ENCODE results near the gene SEC23B. TPM values are rescaled to one million over a fixed set of nuclear protein-coding genes. Genes with fewer than 3 reads are reported as not detected.

SEC23B gene
- total RNA-seq, 1 experiment from 2014 or later, result 85.8 TPM

DNA sequence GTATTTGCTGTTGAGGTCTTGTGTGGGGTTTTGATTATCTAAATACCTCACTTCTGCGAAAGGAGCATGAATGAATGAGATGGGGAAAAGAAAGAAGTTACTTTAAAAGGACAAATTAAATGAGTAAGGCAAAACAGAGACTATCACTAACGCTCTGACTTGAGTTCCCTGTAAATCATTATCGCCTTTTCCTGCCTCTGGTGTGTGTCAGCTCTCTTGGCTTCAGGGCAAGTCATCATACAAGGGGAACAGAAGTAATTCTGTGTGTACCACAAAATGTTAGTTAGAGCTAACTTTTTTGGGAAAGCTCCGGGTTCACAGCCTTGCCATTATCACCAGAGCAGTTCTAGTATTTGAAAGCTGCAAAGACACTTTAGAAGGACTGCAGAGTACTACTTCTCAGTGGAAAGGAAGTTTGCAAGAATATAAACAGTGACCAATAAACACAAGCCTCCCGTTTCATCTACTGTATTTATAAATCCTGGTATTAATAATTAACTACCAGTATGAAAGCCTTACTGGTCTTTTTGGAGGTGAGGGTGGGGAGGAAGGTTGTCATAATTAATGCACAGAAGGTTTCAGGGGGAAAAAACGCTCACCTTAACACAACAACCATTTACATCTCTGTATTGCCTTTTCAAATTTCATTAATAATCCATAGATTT, 42.1 kb upstream of the SEC23B start (continued):
- no peak for TF ChIP-seq TCF7L2 (IDR thresholded peaks at IDR 0.05; ENCODE audit: borderline replicate concordance, extremely low read depth, insufficient read depth, insufficient read length)

DNA sequence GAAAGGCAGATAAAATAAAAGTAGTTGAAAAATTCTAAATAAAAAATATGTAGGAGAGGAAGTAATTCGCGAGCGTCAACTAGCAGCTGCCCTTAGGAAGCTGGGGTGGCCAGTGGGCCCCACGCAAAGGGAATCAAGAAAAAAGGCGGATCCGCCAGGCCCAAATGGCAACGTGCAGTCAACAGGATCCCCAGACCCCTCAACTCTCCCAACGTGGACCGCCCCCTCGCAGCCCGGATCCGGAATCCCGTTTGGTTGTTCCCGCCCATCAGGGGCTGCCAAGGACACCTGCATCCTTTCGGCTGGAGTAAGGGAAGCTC, 41.2 kb upstream of the SEC23B start:
- Histone ChIP-seq H3K9me2 (ENCODE audit: insufficient read depth) (no peaks in the 10 kb centered on the region), H4K20me1 (ENCODE audit: insufficient read depth) (no peaks in the 10 kb centered on the region), H3K79me2 (ENCODE audit: insufficient read depth, low read length) (peaks cover 41% of the 10 kb centered on the region), H3K4me1 (ENCODE audit: control insufficient read depth in 1 of 2, insufficient read depth in 2 of 2, low read length in 2 of 2) (peaks cover 13% of the 10 kb centered on the region in 2 experiments), H3K27me3 (ENCODE audit: insufficient read depth, low read length) (no peaks in the 10 kb centered on the region), H3K9me3 (ENCODE audit: control insufficient read depth in 1 of 2, insufficient read depth in 1 of 2, low read depth in 1 of 2, low read length in 2 of 2) (no peaks in the 10 kb centered on the region), H3K4me2 (ENCODE audit: low read length) (peak overlapping the region; percentile 77), H3K36me3 (ENCODE audit: control insufficient read depth in 1 of 2, insufficient read depth in 2 of 2, low read length in 2 of 2) (peaks cover 0 to 9% of the 10 kb centered on the region in 2 experiments; a peak in 1 of 4 replicates), H2AFZ (ENCODE audit: low read depth, low read length, poor library complexity, severe bottlenecking) (peak overlapping the region; percentile 49), H3K9ac (ENCODE audit: low read length) (peak overlapping the region; percentile 71), H3K4me3 (replicated peaks in 1 of 2; ENCODE audit: low read depth in 1 of 2, low read length in 2 of 2) (peak overlapping the region; percentile 82 to 99), H3K27ac (ENCODE audit: low read depth, low read length) (peak overlapping the region; percentile 91)
- ATAC-seq, result peak; percentile 77
- RAD21 ChIA-PET (ENCODE audit: low non-redundant PET in 1 of 2, low total read pairs in 2 of 2, uncharacterized antibody in 2 of 2, unreplicated experiment in 2 of 2), result no interaction called here
- CTCF ChIA-PET, result interaction anchor here (1.2 kb wide), 2 partner anchors 10 to 41 kb away, joined by 3 read pairs; no protein-coding TSS in a partner anchor
- POLR2A ChIA-PET, result interaction anchor here (0.8 to 2.1 kb wide), 2 partner anchors 31 to 41 kb away, joined by 4 to 12 read pairs; partner anchors contain the start of genes RBBP9 and SEC23B
- DNase-seq (ENCODE audit: low read depth, low spot score), result no peak
- TSS peak; percentile 78 for BruUV-seq (replicated peaks)
- TF ChIP-seq SP1 (IDR thresholded peaks at IDR 0.05; ENCODE audit: low read depth) (no peak), POLR2AphosphoS5 (IDR thresholded peaks at IDR 0.05; ENCODE audit: low read depth, low read length) (peak; percentile 63), RAD21 (IDR thresholded peaks at IDR 0.05; ENCODE audit: low read depth) (no peak), ZNF274 (IDR thresholded peaks at IDR 0.05; ENCODE audit: low read depth, low read length) (no peak), FOSL1 (IDR thresholded peaks at IDR 0.05; ENCODE audit: low read depth) (no peak), ZFX (IDR thresholded peaks at IDR 0.05) (no peak), EGR1 (IDR thresholded peaks at IDR 0.05; ENCODE audit: low read depth) (no peak)
- TF ChIP-seq, protein P1, sequence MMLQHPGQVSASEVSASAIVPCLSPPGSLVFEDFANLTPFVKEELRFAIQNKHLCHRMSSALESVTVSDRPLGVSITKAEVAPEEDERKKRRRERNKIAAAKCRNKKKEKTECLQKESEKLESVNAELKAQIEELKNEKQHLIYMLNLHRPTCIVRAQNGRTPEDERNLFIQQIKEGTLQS (IDR thresholded peaks at IDR 0.05), result no peak
- TF ChIP-seq, protein P2, sequence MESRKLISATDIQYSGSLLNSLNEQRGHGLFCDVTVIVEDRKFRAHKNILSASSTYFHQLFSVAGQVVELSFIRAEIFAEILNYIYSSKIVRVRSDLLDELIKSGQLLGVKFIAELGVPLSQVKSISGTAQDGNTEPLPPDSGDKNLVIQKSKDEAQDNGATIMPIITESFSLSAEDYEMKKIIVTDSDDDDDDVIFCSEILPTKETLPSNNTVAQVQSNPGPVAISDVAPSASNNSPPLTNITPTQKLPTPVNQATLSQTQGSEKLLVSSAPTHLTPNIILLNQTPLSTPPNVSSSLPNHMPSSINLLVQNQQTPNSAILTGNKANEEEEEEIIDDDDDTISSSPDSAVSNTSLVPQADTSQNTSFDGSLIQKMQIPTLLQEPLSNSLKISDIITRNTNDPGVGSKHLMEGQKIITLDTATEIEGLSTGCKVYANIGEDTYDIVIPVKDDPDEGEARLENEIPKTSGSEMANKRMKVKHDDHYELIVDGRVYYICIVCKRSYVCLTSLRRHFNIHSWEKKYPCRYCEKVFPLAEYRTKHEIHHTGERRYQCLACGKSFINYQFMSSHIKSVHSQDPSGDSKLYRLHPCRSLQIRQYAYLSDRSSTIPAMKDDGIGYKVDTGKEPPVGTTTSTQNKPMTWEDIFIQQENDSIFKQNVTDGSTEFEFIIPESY (IDR thresholded peaks at IDR 0.05; ENCODE audit: extremely low read depth, insufficient replicate concordance, low read length), result no peak
- intact Hi-C loops (cut with micrococcal nuclease), result loop anchor here (1.0 to 2.0 kb wide), 2 partner anchors 33 to 120 kb away; no protein-coding TSS in a partner anchor
